Spleen (tissue), 11 donors: Measurements from ENCODE around the gene FRK. TPM values are rescaled to one million over a fixed set of nuclear protein-coding genes. Genes with fewer than 3 reads are reported as not detected.

ENCODE experiments used
- DNase-seq: peaks from one replicate; pipeline ENCODE4 v3.0.0-alpha.2; 2020
- H3K27ac ChIP-seq, 8 donors: fragments of 200-600 bp; sonication (generic) in 7 of 8; 1 replicate in 4 of 8; 2 replicates in 4 of 8; pipeline versions ENCODE4 v1.5.0 to v1.8.0; 2016 to 2021; ENCODE audit warnings: inconsistent platforms in 4 of 8, mild to moderate bottlenecking in 4 of 8, moderate library complexity in 1 of 8
- H3K27me3 ChIP-seq, 7 donors: fragments of 200-600 bp; sonication (generic) in 6 of 7; replicated peaks in 1 of 7; 1 replicate in 4 of 7; 2 replicates in 3 of 7; pipeline versions ENCODE4 v1.5.0 to v1.8.0; 2016 to 2021; ENCODE audit warnings: inconsistent platforms in 3 of 7, mild to moderate bottlenecking in 1 of 7
- H3K36me3 ChIP-seq, 6 donors: fragments of 200-600 bp; sonication (generic) in 5 of 6; 1 replicate in 4 of 6; 2 replicates in 2 of 6; pipeline versions ENCODE4 v1.5.0 to v1.8.0; 2016 to 2021; ENCODE audit warnings: inconsistent platforms in 2 of 6
- H3K4me1 ChIP-seq, 6 donors: fragments of 200-600 bp; sonication (generic) in 5 of 6; 1 replicate in 3 of 6; 2 replicates in 3 of 6; pipeline versions ENCODE4 v1.5.0 to v1.8.0; 2016 to 2021; ENCODE audit warnings: inconsistent platforms in 3 of 6
- H3K4me3 ChIP-seq, 8 donors: fragments of 200-600 bp; sonication (generic) in 7 of 8; 1 replicate in 4 of 8; 2 replicates in 4 of 8; pipeline versions ENCODE4 v1.5.0 to v1.8.0; 2016 to 2021; ENCODE audit warnings: inconsistent platforms in 4 of 8, mild to moderate bottlenecking in 4 of 8, moderate library complexity in 2 of 8
- H3K9me3 ChIP-seq, 8 donors: fragments of 200-600 bp; sonication (generic) in 7 of 8; 1 replicate in 4 of 8; 2 replicates in 4 of 8; pipeline versions ENCODE4 v1.5.0 to v1.8.0; 2016 to 2021; ENCODE audit warnings: inconsistent platforms in 4 of 8
- POLR2A ChIP-seq, 3 donors: fragments of 450-650 bp; IDR thresholded peaks; one replicate each; pipeline ENCODE4 v1.5.1; 2017; ENCODE audit warnings: antibody characterized with exemption in 3 of 3, mild to moderate bottlenecking in 1 of 3
- POLR2AphosphoS5 ChIP-seq, 3 donors: sonication (generic); formaldehyde crosslinking; IDR thresholded peaks; one replicate each; pipeline ENCODE4 v1.5.1; 2017; ENCODE audit warnings: antibody characterized with exemption in 3 of 3
- WGBS, 5 donors: extraction: QIAGEN DNeasy Blood & Tissue Kit in 3 of 5; methylation state at CpG; one replicate each; pipeline versions ENCODE4 v1.1.5 to v1.1.7; 2013 to 2018; 5-methylcytosine and 5-hydroxymethylcytosine counted together
- intact Hi-C: fragments of 100-400 bp; cut with DNase I; formaldehyde crosslinking; loops from one replicate; pipeline ENCODE4 v1.15.0; 2023; ENCODE audit warnings: low total_unique reads
- polyA plus RNA-seq, 3 donors: library from polyadenylated mRNA; stranded (reverse); fragments of 200-250 nt; gene quantifications; one replicate each; pipeline ENCODE4 v1.2.1, GENCODE V29; 2013
- total RNA-seq, 7 donors: library from RNA; depleted of rRNA in 3 of 7; stranded (reverse); fragments of >200 nt in 3 of 7; fragmentation: NEBNext Ultra II Directional in 4 of 7; extraction: Animal tissue kit (Norgen Biotek cat#: 25700) in 4 of 7; gene quantifications; one replicate each; pipeline versions ENCODE4 v1.1.0 to v1.2.1, GENCODE V29; 2016 to 2021
- TF ChIP-seq, protein P1 (sequence below), 11 experiments: fragments of 200-600 bp in 7 of 11; fragments of 450-650 bp in 4 of 11; sonication (generic) in 4 of 11; IDR thresholded peaks in 8 of 11; conservative IDR thresholded peaks in 3 of 11; 1 replicate in 7 of 11; 2 replicates in 4 of 11; pipeline versions ENCODE4 v1.4.0 to v1.8.0; 2016 to 2021; ENCODE audit warnings: antibody characterized with exemption in 11 of 11, inconsistent platforms in 4 of 11, mild to moderate bottlenecking in 1 of 11
- donor health status: healthy with polysubstance abuse.
- donor health status: DM: no; HTN: no; CAD: no; lungs with moderate emphysema.
- donor health status: DM: no; HTN: no; CAD: no.
- donor health status: Bipolar disorder and iron deficiency.
- donor health status: healthy.
- donor health status: DM: no; HTN: no; CAD: no.
- donor health status: DM: yes; HTN: yes; CAD: no.

FRK gene
- total and polyA plus RNA-seq, 10 donors, result 0.20 to 2.8 (median 0.78) TPM

DNA sequence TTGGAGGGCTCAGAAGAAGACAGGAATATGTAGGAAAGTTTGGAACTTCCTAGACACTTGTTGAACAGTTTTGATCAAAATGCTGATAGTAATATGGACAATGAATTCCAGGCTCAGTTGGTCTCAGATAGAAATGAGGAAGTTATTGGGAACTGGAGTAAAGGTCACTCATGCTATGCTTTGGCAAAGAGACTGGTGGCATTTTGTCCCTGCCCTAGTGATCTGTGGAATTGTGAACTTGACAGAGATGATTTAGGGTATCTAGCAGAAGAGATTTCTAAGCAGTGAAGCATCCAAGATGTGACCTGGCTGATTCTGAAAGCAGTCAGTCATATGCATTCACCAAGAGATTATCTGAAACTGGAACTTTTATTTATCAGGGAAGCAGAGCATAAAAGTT, 45.1 kb downstream of the FRK start:
- intact Hi-C loops, result no loop called here
- TF ChIP-seq POLR2A (IDR thresholded peaks at IDR 0.05) (no peak), POLR2AphosphoS5 (IDR thresholded peaks at IDR 0.05) (no peak)
- TF ChIP-seq, protein P1, sequence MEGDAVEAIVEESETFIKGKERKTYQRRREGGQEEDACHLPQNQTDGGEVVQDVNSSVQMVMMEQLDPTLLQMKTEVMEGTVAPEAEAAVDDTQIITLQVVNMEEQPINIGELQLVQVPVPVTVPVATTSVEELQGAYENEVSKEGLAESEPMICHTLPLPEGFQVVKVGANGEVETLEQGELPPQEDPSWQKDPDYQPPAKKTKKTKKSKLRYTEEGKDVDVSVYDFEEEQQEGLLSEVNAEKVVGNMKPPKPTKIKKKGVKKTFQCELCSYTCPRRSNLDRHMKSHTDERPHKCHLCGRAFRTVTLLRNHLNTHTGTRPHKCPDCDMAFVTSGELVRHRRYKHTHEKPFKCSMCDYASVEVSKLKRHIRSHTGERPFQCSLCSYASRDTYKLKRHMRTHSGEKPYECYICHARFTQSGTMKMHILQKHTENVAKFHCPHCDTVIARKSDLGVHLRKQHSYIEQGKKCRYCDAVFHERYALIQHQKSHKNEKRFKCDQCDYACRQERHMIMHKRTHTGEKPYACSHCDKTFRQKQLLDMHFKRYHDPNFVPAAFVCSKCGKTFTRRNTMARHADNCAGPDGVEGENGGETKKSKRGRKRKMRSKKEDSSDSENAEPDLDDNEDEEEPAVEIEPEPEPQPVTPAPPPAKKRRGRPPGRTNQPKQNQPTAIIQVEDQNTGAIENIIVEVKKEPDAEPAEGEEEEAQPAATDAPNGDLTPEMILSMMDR (IDR thresholded peaks at IDR 0.05 in 8 of 11, conservative IDR thresholded peaks at IDR 0.05 in 3 of 11), result no peak
- H3K9me3 ChIP-seq, result no peaks in the 10 kb centered on the region
- no peaks in the 10 kb centered on the region for H3K36me3 ChIP-seq
- no peak for DNase-seq
- no peak overlapping the region for H3K27ac ChIP-seq
- H3K4me1 ChIP-seq, result peaks cover 0 to 49% (median 11%) of the 10 kb centered on the region in 6 donors
- H3K4me3 ChIP-seq, result no peak overlapping the region
- H3K27me3 ChIP-seq, result no peaks in the 10 kb centered on the region

GRCh38 chr6:116012951-116013350, 47.7 kb downstream of the FRK start:
- no peaks in the 10 kb centered on the region for H3K27me3 ChIP-seq
- no peaks in the 10 kb centered on the region for H3K36me3 ChIP-seq
- H3K27ac ChIP-seq, result no peak overlapping the region
- no peak overlapping the region for H3K4me3 ChIP-seq
- intact Hi-C loops, result no loop called here
- DNase-seq, result no peak
- H3K9me3 ChIP-seq, result no peaks in the 10 kb centered on the region
- H3K4me1 ChIP-seq, result peaks cover 0 to 28% (median 8%) of the 10 kb centered on the region in 6 donors
- no peak for TF ChIP-seq POLR2AphosphoS5 (IDR thresholded peaks at IDR 0.05)
- TF ChIP-seq, protein P1 (IDR thresholded peaks at IDR 0.05 in 8 of 11, conservative IDR thresholded peaks at IDR 0.05 in 3 of 11), result no peak
- TF ChIP-seq POLR2A (IDR thresholded peaks at IDR 0.05), result no peak

DNA sequence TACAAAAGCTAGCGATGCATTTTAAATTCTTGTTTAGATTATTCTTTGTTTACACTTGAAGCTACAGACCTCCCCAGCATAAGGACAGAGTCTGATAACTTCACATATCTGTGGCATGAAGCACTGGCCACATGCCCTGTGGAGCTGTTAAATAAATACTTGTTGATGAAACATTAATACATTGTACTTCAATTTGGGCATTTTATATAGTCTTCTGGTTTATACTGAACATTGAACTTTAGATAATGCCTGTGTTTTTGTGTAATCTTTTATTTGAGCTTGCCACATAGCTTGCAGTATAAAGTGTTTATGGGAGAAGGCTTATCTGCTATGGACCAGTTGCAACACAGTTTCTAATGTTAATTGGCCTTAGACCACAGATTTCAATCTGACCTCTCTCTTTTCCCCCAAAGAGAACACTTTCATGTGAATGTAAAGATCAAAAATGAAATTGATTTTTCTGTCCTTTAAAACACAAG, 48.2 kb downstream of the FRK start:
- intact Hi-C loops, result no loop called here
- Histone ChIP-seq H3K4me3 (no peak overlapping the region), H3K9me3 (no peaks in the 10 kb centered on the region), H3K27ac (no peak overlapping the region), H3K36me3 (no peaks in the 10 kb centered on the region), H3K27me3 (no peaks in the 10 kb centered on the region), H3K4me1 (peaks cover 0 to 24% (median 8%) of the 10 kb centered on the region in 6 donors)
- no peak for DNase-seq
- TF ChIP-seq POLR2A (IDR thresholded peaks at IDR 0.05) (no peak), POLR2AphosphoS5 (IDR thresholded peaks at IDR 0.05) (no peak)
- TF ChIP-seq, protein P1 (IDR thresholded peaks at IDR 0.05 in 8 of 11, conservative IDR thresholded peaks at IDR 0.05 in 3 of 11), result no peak
- WGBS, 5 donors, result 83 to 94% (median 89%) methylated on average over 1 of the region's 1 CpG

DNA sequence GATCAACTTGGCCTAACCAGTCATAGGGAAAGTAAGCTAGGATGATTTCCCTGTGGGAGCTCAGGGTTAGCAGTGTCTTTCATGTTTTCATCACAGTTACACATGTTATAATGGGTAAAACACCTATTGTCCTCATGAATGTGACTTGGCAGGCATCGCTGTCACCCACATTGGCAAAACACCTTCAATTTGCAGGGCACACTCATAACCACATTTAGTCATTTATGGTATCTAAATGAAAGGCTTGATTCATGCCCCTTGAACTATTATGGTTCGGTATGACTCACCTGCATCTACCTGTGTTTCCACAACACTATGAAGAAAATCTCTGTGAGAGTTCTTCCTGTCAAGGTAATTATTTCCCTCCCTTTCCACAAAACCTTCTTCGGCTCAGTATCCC, 49.2 kb downstream of the FRK start:
- H3K4me3 ChIP-seq, result no peak overlapping the region
- intact Hi-C loops, result loop anchor here (2.0 kb wide), 1 partner anchor 83 kb away; no protein-coding TSS in a partner anchor
- H3K27me3 ChIP-seq, result no peaks in the 10 kb centered on the region
- TF ChIP-seq POLR2A (IDR thresholded peaks at IDR 0.05) (no peak), POLR2AphosphoS5 (IDR thresholded peaks at IDR 0.05) (no peak)
- TF ChIP-seq, protein P1 (IDR thresholded peaks at IDR 0.05 in 8 of 11, conservative IDR thresholded peaks at IDR 0.05 in 3 of 11), result no peak
- peaks cover 0 to 14% (median 0%) of the 10 kb centered on the region in 6 donors for H3K4me1 ChIP-seq
- H3K27ac ChIP-seq, result no peak overlapping the region
- DNase-seq, result no peak
- 72 to 82% (median 75%) methylated on average over 3 of the region's 3 CpGs for WGBS, 5 donors
- no peaks in the 10 kb centered on the region for H3K9me3 ChIP-seq
- no peaks in the 10 kb centered on the region for H3K36me3 ChIP-seq
